Measurements from ENCODE around the gene PDE8B. TPM values are rescaled to one million over a fixed set of nuclear protein-coding genes. Genes with fewer than 3 reads are reported as not detected.

PDE8B gene
- total and polyA plus RNA-seq, 2 donors, result 0.38 to 1.5 TPM

DNA sequence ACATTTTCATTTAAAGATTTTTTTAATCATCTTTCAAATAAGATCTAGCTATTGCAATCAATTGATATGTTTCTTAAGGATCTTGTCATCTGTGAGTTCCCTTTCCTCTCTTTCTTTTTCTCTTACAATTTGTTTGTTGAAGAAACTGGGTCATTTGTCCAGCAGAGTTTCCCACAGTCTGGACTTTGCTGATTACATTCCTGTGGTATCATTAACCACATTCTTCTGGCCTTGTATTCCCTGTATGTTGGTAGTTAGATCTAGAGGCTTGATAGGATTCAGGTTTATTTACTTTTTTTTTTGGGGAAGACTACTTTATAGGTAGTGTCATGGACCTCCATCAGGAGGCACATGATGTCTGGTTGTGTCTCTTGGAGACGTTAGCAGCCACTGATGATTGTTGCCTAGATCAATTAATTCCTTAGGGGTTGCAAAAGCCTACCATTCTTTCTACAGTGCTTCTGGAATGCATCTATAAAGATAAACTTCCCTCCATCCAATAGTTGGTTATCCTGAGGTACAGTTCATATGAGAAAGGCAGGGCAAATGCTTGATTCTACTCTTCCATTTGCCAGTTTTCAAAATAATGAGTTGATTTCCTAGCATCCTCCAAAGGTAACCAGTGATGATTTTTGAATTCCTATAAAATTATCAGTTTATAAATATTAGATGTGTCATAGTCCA is 14.3 kb downstream of the PDE8B start:
- WGBS, result 94% methylated on average over 1 of the region's 1 CpG
- H3K9me3 ChIP-seq (ENCODE audit: control insufficient read depth in 2 of 2, insufficient read depth in 1 of 2, low read length in 1 of 2), result no peaks in the 10 kb centered on the region
- H3K36me3 ChIP-seq (ENCODE audit: control insufficient read depth in 2 of 2, insufficient read depth in 2 of 2, low read length in 1 of 2), result no peaks in the 10 kb centered on the region
- no peak overlapping the region for H3K27ac ChIP-seq (ENCODE audit: low read depth in 1 of 2, low read length in 1 of 2)
- H3K27me3 ChIP-seq (ENCODE audit: control insufficient read depth in 2 of 2, insufficient read depth in 1 of 2, low read length in 1 of 2), result peaks cover 0 to 5% of the 10 kb centered on the region in 2 donors
- DNase-seq (ENCODE audit: low read depth in 6 of 9, low spot score in 9 of 9), result no peak
- no peak overlapping the region for H3K4me3 ChIP-seq (ENCODE audit: low read length in 2 of 2)
- no peaks in the 10 kb centered on the region for H3K4me1 ChIP-seq (ENCODE audit: control insufficient read depth in 2 of 2, insufficient read depth in 2 of 2, low read length in 2 of 2)

- Histone ChIP-seq H3K36me3 (ENCODE audit: control insufficient read depth in 2 of 2, insufficient read depth in 2 of 2, low read length in 1 of 2) (no peaks in the 10 kb centered on the region), H3K27me3 (ENCODE audit: control insufficient read depth in 2 of 2, insufficient read depth in 1 of 2, low read length in 1 of 2) (peaks cover 0 to 5% of the 10 kb centered on the region in 2 donors), H3K9me3 (ENCODE audit: control insufficient read depth in 2 of 2, insufficient read depth in 1 of 2, low read length in 1 of 2) (no peaks in the 10 kb centered on the region), H3K4me3 (ENCODE audit: low read length in 2 of 2) (no peak overlapping the region), H3K4me1 (ENCODE audit: control insufficient read depth in 2 of 2, insufficient read depth in 2 of 2, low read length in 2 of 2) (no peaks in the 10 kb centered on the region), H3K27ac (ENCODE audit: low read depth in 1 of 2, low read length in 1 of 2) (no peak overlapping the region)
- DNase-seq (ENCODE audit: low read depth in 6 of 9, low spot score in 9 of 9), result no peak
- WGBS, result 80% methylated on average over 8 of the region's 8 CpGs
These were observed 15.1 kb downstream of the PDE8B start for GRCh38 chr5:77225531-77225930.

DNA sequence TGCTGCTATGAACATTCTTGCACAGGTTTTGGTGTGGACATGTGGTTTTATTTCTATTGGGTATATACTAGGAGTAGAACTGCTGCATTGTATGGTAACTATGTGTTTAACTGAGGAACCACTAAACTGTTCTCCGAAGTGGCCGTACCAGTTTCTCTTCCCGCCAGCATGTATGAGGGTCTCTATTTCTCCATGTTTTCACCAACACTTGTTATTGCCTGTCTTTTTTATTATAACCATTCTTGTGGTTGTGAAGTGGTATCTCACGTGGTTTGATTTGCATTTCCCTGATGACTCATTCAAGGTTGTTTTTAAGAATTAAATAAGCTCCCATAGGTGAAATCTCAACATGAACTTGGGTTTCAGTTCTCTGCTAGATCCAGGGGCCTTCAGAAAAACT is 19.4 kb downstream of the PDE8B start:
- H3K27me3 ChIP-seq (ENCODE audit: control insufficient read depth in 2 of 2, insufficient read depth in 1 of 2, low read length in 1 of 2), result no peaks in the 10 kb centered on the region
- H3K36me3 ChIP-seq (ENCODE audit: control insufficient read depth in 2 of 2, insufficient read depth in 2 of 2, low read length in 1 of 2), result no peaks in the 10 kb centered on the region
- no peak overlapping the region for H3K27ac ChIP-seq (ENCODE audit: low read depth in 1 of 2, low read length in 1 of 2)
- no peak for DNase-seq (ENCODE audit: low read depth in 6 of 9, low spot score in 9 of 9)
- H3K4me1 ChIP-seq (ENCODE audit: control insufficient read depth in 2 of 2, insufficient read depth in 2 of 2, low read length in 2 of 2), result no peaks in the 10 kb centered on the region
- no peak overlapping the region for H3K4me3 ChIP-seq (ENCODE audit: low read length in 2 of 2)
- 95% methylated on average over 4 of the region's 4 CpGs for WGBS
- no peaks in the 10 kb centered on the region for H3K9me3 ChIP-seq (ENCODE audit: control insufficient read depth in 2 of 2, insufficient read depth in 1 of 2, low read length in 1 of 2)

DNA sequence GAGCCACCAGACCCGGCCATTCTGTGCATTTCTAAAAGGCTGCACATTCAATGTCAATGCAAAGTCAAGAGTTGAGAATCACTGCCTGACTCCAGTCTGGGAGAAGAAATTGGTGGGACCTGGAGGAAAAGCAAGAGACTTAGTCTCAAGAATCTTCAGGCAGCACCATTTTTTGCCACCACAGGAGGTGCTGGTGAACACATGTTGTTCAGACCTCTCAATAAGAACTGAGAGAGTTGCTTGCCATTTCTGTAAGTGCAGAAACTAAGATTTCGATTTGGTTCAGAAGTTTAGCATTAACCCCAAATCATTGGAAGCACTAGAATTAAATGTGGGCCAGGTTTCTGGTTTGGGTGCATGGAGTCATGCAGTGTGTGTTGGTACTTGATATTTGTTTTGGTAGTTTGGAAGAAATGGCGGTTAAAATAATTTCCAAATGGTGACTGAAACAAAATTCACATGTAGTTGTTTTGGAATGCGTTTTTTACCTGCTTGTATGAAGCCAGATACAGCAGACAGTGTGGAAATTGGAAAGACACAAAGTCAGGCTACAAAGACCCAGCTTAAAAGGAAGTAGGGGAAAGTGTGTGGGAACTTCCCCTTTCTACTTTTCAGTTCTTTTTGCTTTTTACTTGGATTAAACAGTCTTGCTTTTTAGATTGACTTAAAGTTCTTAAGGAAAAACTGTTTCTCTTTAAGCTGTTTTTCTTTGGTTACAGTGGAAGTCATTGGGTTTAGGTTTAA is 20.4 kb downstream of the PDE8B start:
- WGBS, result 72% methylated on average over 4 of the region's 4 CpGs
- Histone ChIP-seq H3K4me1 (ENCODE audit: control insufficient read depth in 2 of 2, insufficient read depth in 2 of 2, low read length in 2 of 2) (no peaks in the 10 kb centered on the region), H3K27me3 (ENCODE audit: control insufficient read depth in 2 of 2, insufficient read depth in 1 of 2, low read length in 1 of 2) (no peaks in the 10 kb centered on the region), H3K27ac (ENCODE audit: low read depth in 1 of 2, low read length in 1 of 2) (no peak overlapping the region), H3K36me3 (ENCODE audit: control insufficient read depth in 2 of 2, insufficient read depth in 2 of 2, low read length in 1 of 2) (no peaks in the 10 kb centered on the region), H3K9me3 (ENCODE audit: control insufficient read depth in 2 of 2, insufficient read depth in 1 of 2, low read length in 1 of 2) (no peaks in the 10 kb centered on the region), H3K4me3 (ENCODE audit: low read length in 2 of 2) (no peak overlapping the region)
- no peak for DNase-seq (ENCODE audit: low read depth in 6 of 9, low spot score in 9 of 9)

DNA sequence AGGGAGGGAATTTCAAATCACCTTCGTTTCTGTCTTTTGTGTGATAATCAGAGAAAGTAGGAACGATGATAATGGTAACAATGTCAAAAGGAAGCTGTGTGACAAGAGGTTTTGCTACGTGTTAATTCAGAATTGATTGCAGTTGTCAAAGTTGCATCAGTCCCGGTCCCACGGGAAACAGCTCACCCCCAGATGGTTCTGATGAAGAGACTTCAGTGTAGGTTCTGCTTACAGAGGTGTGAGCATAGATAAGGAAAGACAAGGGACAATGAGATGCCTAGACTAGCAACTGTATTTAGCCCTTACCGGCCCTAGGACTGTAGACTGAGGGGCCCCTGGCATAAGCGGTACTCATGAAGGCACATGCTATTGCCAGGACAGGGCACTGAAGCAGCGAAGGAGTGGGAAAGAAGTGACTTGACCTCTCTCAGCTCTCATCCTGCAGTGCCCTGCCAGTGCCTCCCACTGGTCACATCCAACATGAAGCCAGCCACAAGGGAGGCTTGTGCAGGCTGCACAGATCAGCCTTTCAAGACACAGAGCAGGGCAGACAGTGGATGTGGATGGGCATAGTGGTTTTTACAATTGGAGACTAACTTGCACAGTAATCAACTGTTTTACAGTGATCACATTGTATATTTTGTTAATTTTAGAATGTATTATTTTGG is 21.1 kb downstream of the PDE8B start:
- DNase-seq (ENCODE audit: low read depth in 6 of 9, low spot score in 9 of 9), result no peak
- Histone ChIP-seq H3K27me3 (ENCODE audit: control insufficient read depth in 2 of 2, insufficient read depth in 1 of 2, low read length in 1 of 2) (no peaks in the 10 kb centered on the region), H3K27ac (ENCODE audit: low read depth in 1 of 2, low read length in 1 of 2) (no peak overlapping the region), H3K4me3 (ENCODE audit: low read length in 2 of 2) (no peak overlapping the region), H3K4me1 (ENCODE audit: control insufficient read depth in 2 of 2, insufficient read depth in 2 of 2, low read length in 2 of 2) (no peaks in the 10 kb centered on the region), H3K36me3 (ENCODE audit: control insufficient read depth in 2 of 2, insufficient read depth in 2 of 2, low read length in 1 of 2) (no peaks in the 10 kb centered on the region), H3K9me3 (ENCODE audit: control insufficient read depth in 2 of 2, insufficient read depth in 1 of 2, low read length in 1 of 2) (no peaks in the 10 kb centered on the region)
- WGBS, result 40% methylated on average over 8 of the region's 8 CpGs

GRCh38 chr5:77232574-77233358 is 22.3 kb downstream of the PDE8B start:
- WGBS, result 85% methylated on average over 6 of the region's 6 CpGs

DNA sequence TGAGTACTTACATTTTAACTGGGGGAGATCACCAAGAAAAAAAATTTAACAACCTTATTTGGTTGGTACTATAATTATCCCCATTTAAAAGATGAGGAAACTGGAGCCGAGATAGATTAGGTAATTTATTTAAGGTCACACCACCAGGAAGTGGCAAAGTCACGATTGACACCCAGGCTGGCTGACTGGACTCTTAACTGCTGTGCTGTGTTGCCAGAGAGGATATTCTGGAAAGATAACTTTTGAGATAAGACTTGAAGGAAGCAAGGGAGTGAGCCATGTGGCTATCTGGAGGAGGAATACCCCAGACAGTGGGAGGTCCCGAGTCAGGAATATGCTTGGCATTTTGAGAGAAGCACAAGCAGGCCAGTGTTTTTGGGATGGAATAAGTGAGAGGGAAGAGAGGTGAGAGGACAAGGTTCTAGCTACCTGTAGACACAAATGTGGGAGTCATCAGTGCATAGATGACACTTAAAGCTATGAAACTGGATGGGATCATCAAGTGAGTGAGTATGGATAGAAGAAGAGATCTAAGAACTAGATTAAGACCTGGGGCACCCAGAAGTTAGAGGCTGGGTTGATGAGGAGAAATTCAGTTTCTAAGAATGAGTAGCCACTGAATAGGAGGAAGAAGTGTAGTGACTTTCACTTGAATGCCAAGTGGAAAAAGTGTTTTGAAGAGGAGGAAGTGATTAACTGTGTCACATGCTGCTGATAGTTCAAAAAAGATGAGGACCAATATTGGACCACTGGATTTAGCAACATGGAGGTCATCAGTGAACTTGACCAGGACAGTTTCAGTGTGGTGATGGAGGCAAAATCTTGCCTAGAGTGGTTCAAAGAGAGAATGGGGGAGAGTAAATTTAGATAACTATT is 25.6 kb downstream of the PDE8B start:
- Histone ChIP-seq H3K27ac (ENCODE audit: low read depth in 1 of 2, low read length in 1 of 2) (no peak overlapping the region), H3K27me3 (ENCODE audit: control insufficient read depth in 2 of 2, insufficient read depth in 1 of 2, low read length in 1 of 2) (no peaks in the 10 kb centered on the region)
- WGBS, result 94% methylated on average over 3 of the region's 3 CpGs

More at GRCh38 chr5:77232574-77233358, 22.3 kb downstream of the PDE8B start:
- H3K4me1 ChIP-seq (ENCODE audit: control insufficient read depth in 2 of 2, insufficient read depth in 2 of 2, low read length in 2 of 2), result no peaks in the 10 kb centered on the region
- H3K36me3 ChIP-seq (ENCODE audit: control insufficient read depth in 2 of 2, insufficient read depth in 2 of 2, low read length in 1 of 2), result no peaks in the 10 kb centered on the region
- no peaks in the 10 kb centered on the region for H3K27me3 ChIP-seq (ENCODE audit: control insufficient read depth in 2 of 2, insufficient read depth in 1 of 2, low read length in 1 of 2)
- H3K27ac ChIP-seq (ENCODE audit: low read depth in 1 of 2, low read length in 1 of 2), result no peak overlapping the region
- H3K9me3 ChIP-seq (ENCODE audit: control insufficient read depth in 2 of 2, insufficient read depth in 1 of 2, low read length in 1 of 2), result no peaks in the 10 kb centered on the region
- H3K4me3 ChIP-seq (ENCODE audit: low read length in 2 of 2), result no peak overlapping the region
- peak in 1 of 9 donors; percentile 26 for DNase-seq (ENCODE audit: low read depth in 6 of 9, low spot score in 9 of 9)

DNA sequence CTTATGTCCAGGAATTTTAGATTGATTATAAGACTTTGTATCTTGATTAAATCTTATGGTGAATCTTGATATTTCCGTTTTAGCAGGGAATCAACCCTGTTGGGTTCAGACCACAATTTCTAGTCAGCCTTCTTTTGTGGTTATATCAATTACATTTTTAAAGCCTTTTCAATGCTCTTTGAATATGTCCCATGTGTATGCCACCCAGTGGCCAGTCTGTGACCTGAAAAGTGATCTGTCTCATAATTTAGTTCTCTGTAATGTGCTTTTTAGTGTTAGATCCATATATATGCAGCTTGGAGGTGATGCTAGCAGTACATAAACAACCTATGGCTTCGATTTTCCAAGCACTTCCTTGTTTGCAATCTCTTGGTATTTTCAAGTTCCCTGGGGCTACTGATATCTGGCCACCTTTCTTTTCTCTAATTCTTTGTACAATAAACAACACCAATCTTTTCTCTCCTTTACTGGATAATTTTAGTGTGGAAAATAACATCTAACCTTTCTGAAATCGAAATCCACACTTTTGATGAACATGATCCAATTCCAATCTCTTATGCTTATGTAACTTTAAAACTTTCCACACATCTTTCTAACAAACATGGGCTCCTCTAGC is 28.8 kb downstream of the PDE8B start:
- no peaks in the 10 kb centered on the region for H3K9me3 ChIP-seq (ENCODE audit: control insufficient read depth in 2 of 2, insufficient read depth in 1 of 2, low read length in 1 of 2)
- no peaks in the 10 kb centered on the region for H3K4me1 ChIP-seq (ENCODE audit: control insufficient read depth in 2 of 2, insufficient read depth in 2 of 2, low read length in 2 of 2)
- no peak overlapping the region for H3K27ac ChIP-seq (ENCODE audit: low read depth in 1 of 2, low read length in 1 of 2)
- H3K4me3 ChIP-seq (ENCODE audit: low read length in 2 of 2), result no peak overlapping the region
- H3K27me3 ChIP-seq (ENCODE audit: control insufficient read depth in 2 of 2, insufficient read depth in 1 of 2, low read length in 1 of 2), result no peaks in the 10 kb centered on the region
- WGBS, result 68% methylated on average over 3 of the region's 3 CpGs
- no peak for DNase-seq (ENCODE audit: low read depth in 6 of 9, low spot score in 9 of 9)
- H3K36me3 ChIP-seq (ENCODE audit: control insufficient read depth in 2 of 2, insufficient read depth in 2 of 2, low read length in 1 of 2), result no peaks in the 10 kb centered on the region

More for the DNA sequence above, 25.6 kb downstream of the PDE8B start:
- no peaks in the 10 kb centered on the region for H3K36me3 ChIP-seq (ENCODE audit: control insufficient read depth in 2 of 2, insufficient read depth in 2 of 2, low read length in 1 of 2)
- no peaks in the 10 kb centered on the region for H3K4me1 ChIP-seq (ENCODE audit: control insufficient read depth in 2 of 2, insufficient read depth in 2 of 2, low read length in 2 of 2)
- no peak for DNase-seq (ENCODE audit: low read depth in 6 of 9, low spot score in 9 of 9)
- H3K9me3 ChIP-seq (ENCODE audit: control insufficient read depth in 2 of 2, insufficient read depth in 1 of 2, low read length in 1 of 2), result no peaks in the 10 kb centered on the region
- H3K4me3 ChIP-seq (ENCODE audit: low read length in 2 of 2), result no peak overlapping the region
